NCI-H1105 (cell line): ENCODE data around the gene ADCY5.

Source experiments
- DNase-seq: peaks from one replicate; lab custom pipeline; 2025; lab: John Stamatoyannopoulos, UW

The ADCY5 gene

GRCh38 chr3:123367467-123368154, 81.3 kb downstream of the ADCY5 start:
- DNase-seq = no peak

- DNase-seq = no peak
These were observed 83.3 kb downstream of the ADCY5 start for GRCh38 chr3:123365450-123366143.

GRCh38 chr3:123361071-123361470, 87.8 kb downstream of the ADCY5 start:
- DNase-seq = no peak

GRCh38 chr3:123357275-123357674, 91.6 kb downstream of the ADCY5 start:
- no peak for DNase-seq

GRCh38 chr3:123353850-123354233, 95.0 kb downstream of the ADCY5 start:
- no peak for DNase-seq

GRCh38 chr3:123353227-123353849, 95.6 kb downstream of the ADCY5 start:
- no peak for DNase-seq

GRCh38 chr3:123352134-123352554, 96.7 kb downstream of the ADCY5 start:
- DNase-seq = no peak

- no peak for DNase-seq
These were observed 97.4 kb downstream of the ADCY5 start for GRCh38 chr3:123351501-123351900.

- DNase-seq = no peak
These were observed 97.9 kb downstream of the ADCY5 start for GRCh38 chr3:123350971-123351370.

- DNase-seq = no peak
These were observed 99.1 kb downstream of the ADCY5 start for GRCh38 chr3:123349566-123350435.

GRCh38 chr3:123349201-123349535, 99.7 kb downstream of the ADCY5 start:
- DNase-seq = no peak

GRCh38 chr3:123348471-123349200, 100.3 kb downstream of the ADCY5 start:
- no peak for DNase-seq

GRCh38 chr3:123347691-123348264, 101.1 kb downstream of the ADCY5 start:
- peak; percentile 15 for DNase-seq

- DNase-seq = no peak
These were observed 101.7 kb downstream of the ADCY5 start for GRCh38 chr3:123347205-123347604.

- no peak for DNase-seq
These were observed 102.9 kb downstream of the ADCY5 start for GRCh38 chr3:123346021-123346420.

GRCh38 chr3:123344907-123345594, 103.8 kb downstream of the ADCY5 start:
- no peak for DNase-seq

- DNase-seq = no peak
These were observed 104.5 kb downstream of the ADCY5 start for GRCh38 chr3:123344175-123344906.

GRCh38 chr3:123343296-123344174, 105.4 kb downstream of the ADCY5 start:
- DNase-seq = no peak

- DNase-seq = no peak
These were observed 106.2 kb downstream of the ADCY5 start for GRCh38 chr3:123342631-123343080.
